Left lung (tissue), 10 donors: ENCODE measurements around the gene ZBBX. TPM values are rescaled to one million over a fixed set of nuclear protein-coding genes. Genes with fewer than 3 reads are reported as not detected.

Experiments
- ATAC-seq: fragments of 200-7000 bp; cut with Tn5 transposase; one replicate; pipeline ENCODE4 v1.9.1; 2020; ENCODE audit warnings: moderate library complexity
- DNase-seq, 4 donors: peaks; one replicate each; pipeline ENCODE4 v3.0.0-alpha.2; 2013 to 2020
- H3K27ac ChIP-seq, 2 donors: fragments of 200-600 bp; sonication (generic) in 1 of 2; one replicate each; pipeline versions ENCODE4 v1.5.0 to v1.8.0; 2020 to 2021
- H3K27me3 ChIP-seq, 2 donors: fragments of 200-600 bp; sonication (generic) in 1 of 2; one replicate each; pipeline versions ENCODE4 v1.5.0 to v1.8.0; 2020 to 2021
- H3K36me3 ChIP-seq, 2 donors: fragments of 200-600 bp; sonication (generic) in 1 of 2; one replicate each; pipeline versions ENCODE4 v1.5.0 to v1.8.0; 2020 to 2021
- H3K4me1 ChIP-seq, 2 donors: fragments of 200-600 bp; one replicate each; pipeline ENCODE4 v1.8.0; 2021
- H3K4me3 ChIP-seq, 2 donors: fragments of 200-600 bp; sonication (generic) in 1 of 2; one replicate each; pipeline versions ENCODE4 v1.5.0 to v1.8.0; 2020 to 2021; ENCODE audit warnings: mild to moderate bottlenecking in 1 of 2
- H3K9me3 ChIP-seq, 2 donors: fragments of 200-600 bp; sonication (generic) in 1 of 2; one replicate each; pipeline versions ENCODE4 v1.5.0 to v1.8.0; 2020 to 2021
- CTCF ChIP-seq, 2 donors: fragments of 200-600 bp; sonication (generic) in 1 of 2; IDR thresholded peaks; one replicate each; pipeline versions ENCODE4 v1.5.0 to v1.8.0; 2021; ENCODE audit warnings: antibody characterized with exemption in 2 of 2
- intact Hi-C, 2 donors: fragments of 100-400 bp; cut with DNase I; formaldehyde crosslinking; loops; one replicate each; pipeline versions ENCODE4 v1.11.2 to v1.14.2; 2022
- polyA plus RNA-seq, 6 donors: library from polyadenylated mRNA; unstranded; fragments of 120-200 nt; gene quantifications; one replicate each; pipeline ENCODE4 v1.2.1, GENCODE V29; 2013; ENCODE audit not compliant: insufficient read length in 6 of 6
- total RNA-seq, 2 donors: library from RNA; stranded (reverse); fragmentation: NEBNext Ultra II Directional; extraction: Animal tissue kit (Norgen Biotek cat#: 25700); gene quantifications; one replicate each; pipeline ENCODE4 v1.2.1, GENCODE V29; 2021
- donor health status: DM: no; HTN: yes; CAD: no.
- donor health status: DM: no; HTN: no; CAD: no.

Gene ZBBX
- total and polyA plus RNA-seq, 8 donors, result 1.5 to 9.8 (median 8.0) TPM; not detected in 1

- no peaks in the 10 kb centered on the region for H3K27me3 ChIP-seq
- TF ChIP-seq CTCF (IDR thresholded peaks at IDR 0.05), result peak in 1 of 2 donors; percentile 29
- H3K9me3 ChIP-seq, result no peaks in the 10 kb centered on the region
- no peak overlapping the region for H3K4me3 ChIP-seq
- peak in 2 of 4 donors; percentile 14 to 24 for DNase-seq
- no peak overlapping the region for H3K27ac ChIP-seq
- no peaks in the 10 kb centered on the region for H3K36me3 ChIP-seq
- peak; percentile 56 for ATAC-seq
- no peaks in the 10 kb centered on the region for H3K4me1 ChIP-seq
- intact Hi-C loops, result no loop called here
Measured at GRCh38 chr3:167350245-167350862, 29.7 kb downstream of the ZBBX start.

DNA sequence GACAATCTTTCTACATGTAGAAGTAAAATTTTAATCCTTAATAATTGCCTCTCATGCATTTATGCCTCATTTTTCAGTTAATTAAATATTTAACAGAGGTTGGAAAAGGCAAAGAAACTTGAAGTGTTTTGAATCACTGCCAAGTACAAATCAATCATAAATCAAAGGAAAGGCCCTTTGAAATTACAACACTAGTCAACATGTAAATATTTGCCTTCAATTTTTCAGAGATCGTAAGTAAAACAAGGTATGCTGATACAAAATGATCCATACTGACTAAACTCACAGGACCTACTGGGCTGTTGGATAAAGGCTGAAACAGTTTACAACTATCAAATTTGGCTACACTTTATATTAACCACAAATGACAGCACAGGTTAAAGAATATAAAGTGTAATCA is 33.9 kb downstream of the ZBBX start:
- no peaks in the 10 kb centered on the region for H3K27me3 ChIP-seq
- no peaks in the 10 kb centered on the region for H3K4me1 ChIP-seq
- TF ChIP-seq CTCF (IDR thresholded peaks at IDR 0.05), result no peak
- ATAC-seq (no peak), DNase-seq (no peak)
- H3K36me3 ChIP-seq, result no peaks in the 10 kb centered on the region
- no peaks in the 10 kb centered on the region for H3K9me3 ChIP-seq
- intact Hi-C loops, result no loop called here
- H3K4me3 ChIP-seq, result no peak overlapping the region
- H3K27ac ChIP-seq, result no peak overlapping the region

DNA sequence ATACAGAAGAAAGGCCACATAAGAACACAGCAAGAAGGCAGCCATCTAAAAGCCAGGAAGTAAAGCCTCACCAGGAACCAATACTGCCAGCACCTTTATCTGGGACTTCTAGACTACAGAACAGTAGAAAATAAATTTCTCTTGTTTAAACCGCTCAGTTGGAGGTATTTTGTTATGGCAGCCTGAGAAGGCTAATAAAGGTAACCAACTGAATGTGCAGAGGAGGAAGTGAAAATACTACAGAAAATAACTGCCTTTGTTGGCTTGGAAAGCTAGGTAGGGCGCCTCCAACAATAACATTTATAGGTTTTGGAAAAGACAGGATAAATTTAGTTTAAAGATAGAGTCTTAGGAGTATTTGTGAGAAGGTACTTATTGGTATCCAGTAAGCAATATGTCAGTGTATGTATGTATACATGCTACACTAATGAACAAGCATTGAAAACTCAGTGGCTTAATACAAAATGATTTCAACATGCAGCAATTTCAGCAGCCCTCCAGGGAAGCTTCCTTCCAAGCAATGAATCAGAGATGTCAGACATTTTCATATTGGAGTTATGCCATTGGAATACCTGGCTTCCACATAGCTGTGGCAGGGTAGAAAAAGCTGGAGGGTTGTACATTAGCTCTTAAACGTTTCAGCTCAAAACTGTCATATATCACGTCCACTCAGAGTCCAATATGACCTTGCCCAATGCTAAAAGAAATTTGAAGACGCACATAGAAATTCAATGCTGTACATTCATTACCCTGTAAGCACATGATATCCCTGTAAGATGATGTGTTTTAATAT is 48.9 kb downstream of the ZBBX start:
- DNase-seq (no peak), ATAC-seq (no peak)
- Histone ChIP-seq H3K9me3 (no peaks in the 10 kb centered on the region), H3K36me3 (no peaks in the 10 kb centered on the region), H3K4me1 (no peaks in the 10 kb centered on the region), H3K4me3 (no peak overlapping the region), H3K27me3 (no peaks in the 10 kb centered on the region), H3K27ac (no peak overlapping the region)
- intact Hi-C loops, result no loop called here
- TF ChIP-seq CTCF (IDR thresholded peaks at IDR 0.05), result no peak

GRCh38 chr3:167323572-167323971 is 56.5 kb downstream of the ZBBX start:
- no peaks in the 10 kb centered on the region for H3K9me3 ChIP-seq
- no peaks in the 10 kb centered on the region for H3K4me1 ChIP-seq
- H3K36me3 ChIP-seq, result no peaks in the 10 kb centered on the region
- intact Hi-C loops, result no loop called here
- ATAC-seq (no peak), DNase-seq (no peak)
- H3K27me3 ChIP-seq, result no peaks in the 10 kb centered on the region
- H3K27ac ChIP-seq, result no peak overlapping the region
- no peak for TF ChIP-seq CTCF (IDR thresholded peaks at IDR 0.05)
- no peak overlapping the region for H3K4me3 ChIP-seq

GRCh38 chr3:167318996-167319615 is 61.0 kb downstream of the ZBBX start:
- Histone ChIP-seq H3K9me3 (no peaks in the 10 kb centered on the region), H3K27ac (no peak overlapping the region), H3K4me1 (no peaks in the 10 kb centered on the region), H3K27me3 (no peaks in the 10 kb centered on the region), H3K36me3 (no peaks in the 10 kb centered on the region), H3K4me3 (no peak overlapping the region)
- TF ChIP-seq CTCF (IDR thresholded peaks at IDR 0.05), result no peak
- ATAC-seq (no peak), DNase-seq (no peak)
- intact Hi-C loops, result no loop called here
